ENCODE measurements around the gene RICTOR. TPM values are rescaled to one million over a fixed set of nuclear protein-coding genes. Genes with fewer than 3 reads are reported as not detected.

RICTOR gene
- polyA plus RNA-seq, 3 donors, result 3.5 to 12.8 (median 7.0) TPM

DNA sequence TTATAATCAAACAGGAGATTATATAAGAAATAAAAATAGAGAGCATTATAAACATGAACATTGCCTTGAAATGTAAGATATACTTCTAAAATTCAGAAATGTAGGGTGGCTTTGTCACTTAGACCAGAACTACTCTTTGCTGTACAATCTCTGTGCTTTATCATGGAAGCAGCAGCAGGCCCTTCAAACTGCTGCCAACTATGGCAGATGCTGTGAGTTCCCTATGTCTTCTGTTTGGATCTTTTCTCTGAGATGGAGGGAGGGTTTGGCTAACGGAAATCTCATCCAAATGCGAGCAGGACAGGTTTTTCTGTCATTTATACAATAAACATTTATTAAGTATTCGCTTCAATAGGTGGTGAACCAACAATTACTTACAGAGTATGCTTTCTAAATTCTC lies 34.8 kb upstream of the RICTOR start:
- Histone ChIP-seq H3K9me3 (replicated peaks in 1 of 2; ENCODE audit: control insufficient read depth in 1 of 2, insufficient read depth in 1 of 2, low read length in 2 of 2) (no peaks in the 10 kb centered on the region), H2AFZ (ENCODE audit: insufficient read depth, low read depth, low read length, poor library complexity, severe bottlenecking) (no peak overlapping the region), H3K79me2 (ENCODE audit: insufficient read depth, low read length) (no peaks in the 10 kb centered on the region), H3K4me1 (ENCODE audit: control insufficient read depth in 1 of 2, insufficient read depth in 2 of 2, low read length in 2 of 2) (no peaks in the 10 kb centered on the region), H3K27me3 (ENCODE audit: control insufficient read depth in 2 of 2, insufficient read depth in 2 of 2, low read length in 2 of 2) (no peaks in the 10 kb centered on the region), H4K20me1 (ENCODE audit: insufficient read depth, low read length) (peaks cover 95% of the 10 kb centered on the region), H3K4me3 (replicated peaks in 1 of 3; ENCODE audit: low read depth in 2 of 3, low read length in 3 of 3) (no peak overlapping the region), H3K27ac (ENCODE audit: low read depth in 1 of 2, low read length in 2 of 2) (no peak overlapping the region), H3K4me2 (replicated peaks; ENCODE audit: extremely low read depth, low read length, poor library complexity, severe bottlenecking) (no peak overlapping the region), H3K36me3 (replicated peaks in 1 of 2; ENCODE audit: control insufficient read depth in 1 of 2, insufficient read depth in 2 of 2, low read length in 2 of 2) (peaks cover 97 to 100% of the 10 kb centered on the region in 2 donors), H3K9ac (ENCODE audit: insufficient read depth, low read length, poor library complexity, severe bottlenecking) (no peak overlapping the region)
- no CpG with 5 or more reads among the region's 3 CpGs for WGBS (ENCODE audit: insufficient coverage)
- Mint-ChIP-seq H3K4me1 (no peaks in the 10 kb centered on the region), H3K36me3 (peaks cover 74 to 87% of the 10 kb centered on the region in 2 donors), H3K4me3 (no peak overlapping the region), H3K27me3 (ENCODE audit: low read depth in 3 of 3) (no peaks in the 10 kb centered on the region), H3K27ac (no peak overlapping the region), H3K9me3 (no peaks in the 10 kb centered on the region)
- intact Hi-C loops (cut with micrococcal nuclease), result no loop called here
- DNase-seq, result no peak
- TF ChIP-seq, protein P1, sequence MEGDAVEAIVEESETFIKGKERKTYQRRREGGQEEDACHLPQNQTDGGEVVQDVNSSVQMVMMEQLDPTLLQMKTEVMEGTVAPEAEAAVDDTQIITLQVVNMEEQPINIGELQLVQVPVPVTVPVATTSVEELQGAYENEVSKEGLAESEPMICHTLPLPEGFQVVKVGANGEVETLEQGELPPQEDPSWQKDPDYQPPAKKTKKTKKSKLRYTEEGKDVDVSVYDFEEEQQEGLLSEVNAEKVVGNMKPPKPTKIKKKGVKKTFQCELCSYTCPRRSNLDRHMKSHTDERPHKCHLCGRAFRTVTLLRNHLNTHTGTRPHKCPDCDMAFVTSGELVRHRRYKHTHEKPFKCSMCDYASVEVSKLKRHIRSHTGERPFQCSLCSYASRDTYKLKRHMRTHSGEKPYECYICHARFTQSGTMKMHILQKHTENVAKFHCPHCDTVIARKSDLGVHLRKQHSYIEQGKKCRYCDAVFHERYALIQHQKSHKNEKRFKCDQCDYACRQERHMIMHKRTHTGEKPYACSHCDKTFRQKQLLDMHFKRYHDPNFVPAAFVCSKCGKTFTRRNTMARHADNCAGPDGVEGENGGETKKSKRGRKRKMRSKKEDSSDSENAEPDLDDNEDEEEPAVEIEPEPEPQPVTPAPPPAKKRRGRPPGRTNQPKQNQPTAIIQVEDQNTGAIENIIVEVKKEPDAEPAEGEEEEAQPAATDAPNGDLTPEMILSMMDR (IDR thresholded peaks at IDR 0.05), result no peak

GRCh38 chr5:39107350-39107749 lies 33.2 kb upstream of the RICTOR start:
- H3K4me2 ChIP-seq (replicated peaks; ENCODE audit: extremely low read depth, low read length, poor library complexity, severe bottlenecking), result no peak overlapping the region
- no peak overlapping the region for H3K27ac ChIP-seq (ENCODE audit: low read depth in 1 of 2, low read length in 2 of 2)
- no peaks in the 10 kb centered on the region for H3K79me2 ChIP-seq (ENCODE audit: insufficient read depth, low read length)
- H2AFZ ChIP-seq (ENCODE audit: insufficient read depth, low read depth, low read length, poor library complexity, severe bottlenecking), result no peak overlapping the region
- Mint-ChIP-seq H3K9me3 (no peaks in the 10 kb centered on the region), H3K36me3 (peaks cover 73 to 87% of the 10 kb centered on the region in 2 donors), H3K4me3 (no peak overlapping the region), H3K4me1 (no peaks in the 10 kb centered on the region), H3K27ac (no peak overlapping the region), H3K27me3 (ENCODE audit: low read depth in 3 of 3) (no peaks in the 10 kb centered on the region)
- intact Hi-C loops (cut with micrococcal nuclease), result no loop called here
- no peak overlapping the region for H3K9ac ChIP-seq (ENCODE audit: insufficient read depth, low read length, poor library complexity, severe bottlenecking)
- no peak for DNase-seq
- TF ChIP-seq, protein P1 (IDR thresholded peaks at IDR 0.05), result no peak
- H3K27me3 ChIP-seq (ENCODE audit: control insufficient read depth in 2 of 2, insufficient read depth in 2 of 2, low read length in 2 of 2), result no peaks in the 10 kb centered on the region
- H3K4me3 ChIP-seq (replicated peaks in 1 of 3; ENCODE audit: low read depth in 2 of 3, low read length in 3 of 3), result no peak overlapping the region
- H4K20me1 ChIP-seq (ENCODE audit: insufficient read depth, low read length), result peaks cover 90% of the 10 kb centered on the region
- H3K36me3 ChIP-seq (replicated peaks in 1 of 2; ENCODE audit: control insufficient read depth in 1 of 2, insufficient read depth in 2 of 2, low read length in 2 of 2), result peaks cover 97 to 100% of the 10 kb centered on the region in 2 donors
- no peaks in the 10 kb centered on the region for H3K9me3 ChIP-seq (replicated peaks in 1 of 2; ENCODE audit: control insufficient read depth in 1 of 2, insufficient read depth in 1 of 2, low read length in 2 of 2)
- no peaks in the 10 kb centered on the region for H3K4me1 ChIP-seq (ENCODE audit: control insufficient read depth in 1 of 2, insufficient read depth in 2 of 2, low read length in 2 of 2)

Data from CD14-positive monocyte (primary cell).